NCI-H1930 (cell line): Measurements from ENCODE around the gene HTRA3.

Source experiments
- DNase-seq, 2 experiments: peaks; one replicate each; lab custom pipeline; 2025; lab: John Stamatoyannopoulos, UW

Gene HTRA3

GRCh38 chr4:8292478-8293107 lies 23.0 kb downstream of the HTRA3 start:
- DNase-seq, result no peak

GRCh38 chr4:8293131-8293975 lies 23.8 kb downstream of the HTRA3 start:
- DNase-seq, result no peak

- DNase-seq, result no peak
These were observed 24.5 kb downstream of the HTRA3 start for GRCh38 chr4:8294036-8294435.

GRCh38 chr4:8294775-8295174 lies 25.2 kb downstream of the HTRA3 start:
- no peak for DNase-seq

- no peak for DNase-seq
These were observed 25.9 kb downstream of the HTRA3 start for GRCh38 chr4:8295471-8295870.

GRCh38 chr4:8296491-8296890 lies 26.9 kb downstream of the HTRA3 start:
- DNase-seq, result no peak

GRCh38 chr4:8297141-8297601 lies 27.6 kb downstream of the HTRA3 start:
- no peak for DNase-seq

GRCh38 chr4:8297691-8298485 lies 28.3 kb downstream of the HTRA3 start:
- no peak for DNase-seq

- DNase-seq, result no peak
These were observed 31.3 kb downstream of the HTRA3 start for GRCh38 chr4:8300832-8301231.

- no peak for DNase-seq
These were observed 32.5 kb downstream of the HTRA3 start for GRCh38 chr4:8301851-8302730.

- DNase-seq, result no peak
These were observed 33.5 kb downstream of the HTRA3 start for GRCh38 chr4:8303081-8303480.

GRCh38 chr4:8303485-8304281 lies 34.1 kb downstream of the HTRA3 start:
- DNase-seq, result no peak

GRCh38 chr4:8304827-8305695 lies 35.5 kb downstream of the HTRA3 start:
- no peak for DNase-seq

- peak in 1 of 2 experiments; percentile 9 for DNase-seq
These were observed 36.4 kb downstream of the HTRA3 start for GRCh38 chr4:8305851-8306471.

GRCh38 chr4:8306511-8307021 lies 37.0 kb downstream of the HTRA3 start:
- DNase-seq, result no peak

- no peak for DNase-seq
These were observed 37.6 kb downstream of the HTRA3 start for GRCh38 chr4:8307121-8307520.

GRCh38 chr4:8307714-8308113 lies 38.2 kb downstream of the HTRA3 start:
- DNase-seq, result no peak

- DNase-seq, result no peak
These were observed 38.6 kb downstream of the HTRA3 start for GRCh38 chr4:8308144-8308543.
